NCI-H446 treated with DMSO at 0.1 percent for 48 hours (cell line): Measurements from ENCODE around the gene EFCC1.
"Not testable (repeated sequence)": the region's sequence is repeated elsewhere in the genome, so short reads cannot be mapped to it uniquely, and the experiment has no call there.

Experiments
- DNase-seq: peaks from one replicate; lab custom pipeline; 2025; lab: John Stamatoyannopoulos, UW

Gene EFCC1

DNA sequence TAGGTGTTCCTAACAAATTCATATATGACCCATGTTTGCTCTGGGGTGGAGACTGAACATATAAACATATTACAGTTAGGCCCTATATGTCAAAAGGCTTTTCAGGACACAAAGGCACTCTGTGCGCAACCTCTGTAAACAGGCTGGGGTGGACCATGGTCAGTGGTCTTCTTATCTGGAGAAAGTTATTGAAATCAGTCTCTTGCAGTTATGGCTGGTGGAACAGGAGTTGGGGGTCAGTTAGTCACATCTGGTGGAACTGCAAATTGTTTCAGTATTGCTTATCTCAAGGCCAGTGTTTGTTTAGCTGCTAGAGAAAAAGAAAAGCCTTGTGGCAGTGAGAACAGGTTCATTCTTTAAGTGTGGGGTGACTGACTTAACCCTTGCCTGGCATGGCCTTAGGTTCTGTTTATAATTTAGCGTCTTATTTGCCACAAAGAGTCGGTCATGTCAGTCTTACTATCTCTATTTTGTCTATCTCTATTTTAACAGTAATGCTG is 53.6 kb downstream of the EFCC1 start:
- no peak for DNase-seq

DNA sequence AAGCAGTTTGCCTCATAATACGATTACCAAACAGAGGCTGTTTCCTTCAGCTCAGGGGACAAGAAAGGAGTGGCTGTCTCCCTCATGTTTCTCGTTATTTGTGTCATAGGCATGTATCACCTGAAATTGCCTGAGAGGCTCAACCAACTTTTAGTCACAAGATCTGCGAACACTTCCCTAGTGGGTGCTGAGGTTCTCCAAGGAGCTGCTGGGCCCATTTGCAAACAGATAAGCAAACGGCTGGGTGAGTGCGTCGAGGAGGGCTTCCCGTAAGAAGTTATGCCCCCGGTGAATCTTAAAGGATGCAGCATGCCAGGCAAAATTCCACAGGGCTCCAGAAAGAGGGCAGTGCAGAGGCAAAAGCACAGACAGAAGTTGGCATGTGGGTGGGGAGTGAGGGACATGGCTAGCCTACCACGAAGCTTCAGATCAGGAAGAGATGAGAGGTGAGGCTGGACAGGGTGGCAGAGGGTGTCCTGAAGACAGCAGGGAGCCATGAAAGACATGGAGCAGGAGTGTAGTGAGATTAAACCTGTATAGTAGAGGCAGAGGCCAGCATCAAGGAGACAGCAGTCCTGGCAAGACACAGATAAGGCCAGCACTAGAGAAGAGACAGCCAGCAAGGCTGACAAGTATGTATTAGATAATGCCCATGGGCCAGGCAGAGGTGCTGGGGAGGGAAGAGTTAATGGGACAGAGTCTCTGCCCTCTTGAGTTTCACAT is 55.5 kb downstream of the EFCC1 start:
- DNase-seq, result no peak

DNA sequence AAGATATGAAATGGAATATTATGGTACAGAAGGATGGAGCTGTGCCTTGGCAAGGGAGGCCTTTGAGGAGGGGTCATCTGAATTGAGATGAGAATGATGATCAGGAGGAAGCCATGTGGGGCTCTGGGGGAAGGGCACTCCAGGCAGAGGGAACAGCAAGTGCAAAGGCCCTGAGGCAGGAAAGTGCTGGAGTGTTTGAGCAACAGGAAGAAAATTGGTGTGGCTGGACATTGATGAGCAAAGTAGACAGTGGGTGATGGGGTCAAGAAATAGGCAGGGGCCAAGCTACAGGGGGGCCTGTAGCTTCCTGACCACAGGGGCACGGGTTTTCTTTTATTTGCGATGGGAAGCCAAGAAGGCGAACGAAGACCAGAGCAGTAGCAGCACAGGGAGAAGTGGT is 56.1 kb downstream of the EFCC1 start:
- DNase-seq, result no peak

DNA sequence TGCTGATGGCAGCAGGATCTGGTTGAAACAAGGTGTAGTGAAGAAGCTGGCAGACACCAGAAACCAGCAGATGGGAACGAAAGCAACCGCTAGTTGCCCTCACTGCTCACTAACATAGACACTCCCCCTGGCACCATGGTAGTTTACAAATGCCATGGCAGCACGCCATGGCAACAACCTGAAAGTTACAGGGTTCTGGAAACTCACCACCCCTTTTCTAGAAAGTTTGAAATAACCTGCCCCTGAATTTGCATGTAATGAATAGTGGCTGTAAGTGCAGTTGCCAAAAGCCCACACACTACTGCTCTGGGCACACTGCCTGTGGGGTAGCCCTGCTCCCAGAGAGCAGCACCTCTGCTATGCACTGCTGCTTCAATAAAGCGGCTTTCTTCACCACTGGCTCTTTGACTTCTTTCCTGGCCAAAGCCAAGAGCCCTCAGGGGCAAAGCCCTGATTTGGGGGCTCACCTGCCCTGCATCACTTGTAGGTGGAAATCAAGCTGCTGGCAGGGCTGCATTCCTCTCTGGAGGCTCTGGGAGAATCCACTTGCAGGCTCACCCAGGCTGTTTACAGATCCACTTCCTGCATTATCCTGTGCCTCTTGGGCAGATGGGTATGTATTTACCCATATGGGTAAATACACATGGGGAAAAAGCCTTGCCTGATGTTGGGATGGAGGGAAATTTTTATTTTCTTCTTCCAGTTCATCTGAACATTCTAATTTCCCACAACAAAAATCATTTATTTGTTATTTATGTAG is 57.5 kb downstream of the EFCC1 start:
- DNase-seq, result no peak

DNA sequence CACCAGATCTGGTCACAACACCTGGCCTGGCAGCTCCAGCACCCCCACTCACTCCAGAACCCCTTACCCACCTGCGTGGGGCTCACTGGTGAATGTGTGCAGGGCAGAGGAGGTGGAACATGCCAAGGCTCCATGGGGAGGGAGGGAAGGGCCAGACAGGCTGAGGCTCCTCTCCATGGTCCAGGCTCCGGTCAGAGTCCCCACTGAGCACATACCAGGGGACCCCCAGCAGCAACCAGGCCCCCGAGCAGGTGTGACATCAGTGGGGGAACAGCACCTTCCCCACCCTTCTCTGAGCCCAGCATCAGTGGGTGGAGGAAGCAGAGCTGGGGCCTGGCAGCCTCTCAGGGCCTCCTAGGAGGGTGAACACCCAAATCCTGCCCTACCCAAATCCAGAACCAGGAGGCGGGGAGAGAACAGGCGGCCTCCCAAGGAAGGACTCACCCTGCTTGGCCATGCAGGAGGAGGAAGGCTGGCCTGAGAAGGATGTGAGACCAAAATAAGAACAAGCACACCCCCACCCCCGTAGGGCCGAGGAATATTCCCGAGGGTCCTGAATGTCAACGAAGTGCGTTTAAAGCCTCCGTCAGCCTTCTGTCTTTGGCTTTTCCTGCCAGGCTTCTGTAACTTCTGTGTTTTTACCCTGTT is 58.3 kb downstream of the EFCC1 start:
- DNase-seq, result no peak

DNA sequence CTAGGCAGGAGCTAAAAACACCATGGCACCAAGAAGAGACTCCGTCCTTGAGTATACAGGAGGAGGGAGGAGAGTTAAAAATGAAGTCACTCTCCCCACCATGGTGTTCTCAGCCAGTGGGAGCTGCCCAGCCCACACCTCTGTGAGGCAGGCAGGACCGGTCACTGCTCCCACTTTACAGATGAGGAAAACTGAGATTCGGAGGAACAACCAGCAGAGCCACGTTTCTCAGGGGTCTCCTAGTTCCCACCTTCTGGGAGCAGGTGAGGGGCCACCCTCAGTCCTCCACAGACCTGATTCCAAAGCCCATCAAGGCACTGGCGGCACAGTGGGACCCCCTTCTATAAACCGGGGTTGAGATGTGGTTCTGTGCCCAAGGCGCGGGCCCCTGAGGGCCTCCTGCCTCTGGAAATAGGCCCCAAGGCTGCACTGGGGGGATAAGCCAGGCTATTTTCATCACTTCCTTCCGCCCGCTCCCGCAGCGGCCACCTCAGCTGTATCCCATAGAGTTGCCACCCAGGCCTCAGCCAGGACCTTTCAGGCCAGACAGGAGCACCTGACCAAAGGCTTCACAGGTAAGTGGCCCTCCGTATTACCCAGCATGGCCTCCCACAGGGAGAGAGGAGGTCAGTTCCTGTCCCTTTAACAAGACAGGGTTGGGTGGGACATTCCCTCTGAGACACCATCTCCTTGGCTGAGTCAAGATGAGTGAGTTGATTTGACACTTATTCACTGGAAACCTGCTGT is 59.3 kb downstream of the EFCC1 start, which contains the start of gene GP9:
GP9 (plus strand) TSS at position 504 of the 747 bp plus-strand sequence. CDS start 961 bp downstream, outside the sequence.
- DNase-seq, result no peak

DNA sequence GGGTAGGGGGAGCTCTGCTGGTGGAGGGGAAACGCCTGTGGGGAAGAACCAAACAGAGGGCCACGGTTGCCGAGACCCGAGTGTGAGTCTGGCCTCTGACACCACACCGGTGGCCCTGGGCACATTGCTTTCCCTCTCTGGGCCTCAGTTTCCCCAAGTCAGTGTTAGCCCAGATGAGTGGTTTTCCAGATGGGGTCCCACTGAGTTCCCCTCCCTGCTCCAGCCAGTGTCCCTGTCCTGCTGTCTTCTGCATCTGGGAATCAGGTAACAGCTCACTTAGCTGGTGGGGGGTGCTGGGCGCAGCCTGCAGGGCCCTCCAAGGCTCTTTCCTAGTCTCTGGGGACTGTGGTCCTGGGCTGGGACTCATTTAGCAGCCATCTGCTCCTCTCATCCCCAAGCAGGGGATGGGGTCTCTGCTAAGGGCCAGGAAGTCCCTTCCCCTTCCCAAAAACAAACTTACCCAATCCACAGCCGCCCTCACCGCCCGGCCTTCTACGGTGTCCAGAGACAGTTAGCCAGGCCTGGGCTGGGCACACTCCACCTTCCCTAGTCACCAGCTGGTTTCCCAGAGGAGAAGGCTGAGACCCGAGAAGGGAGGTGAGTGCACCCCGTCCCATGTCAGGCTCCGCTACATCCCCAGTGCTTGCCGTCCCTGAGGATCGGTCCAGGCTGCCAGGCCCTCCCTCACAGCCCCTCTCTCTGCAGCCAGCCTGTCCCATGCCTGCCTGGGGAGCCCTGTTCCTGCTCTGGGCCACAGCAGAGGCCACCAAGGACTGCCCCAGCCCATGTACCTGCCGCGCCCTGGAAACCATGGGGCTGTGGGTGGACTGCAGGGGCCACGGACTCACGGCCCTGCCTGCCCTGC is 60.2 kb downstream of the EFCC1 start:
- no peak for DNase-seq

DNA sequence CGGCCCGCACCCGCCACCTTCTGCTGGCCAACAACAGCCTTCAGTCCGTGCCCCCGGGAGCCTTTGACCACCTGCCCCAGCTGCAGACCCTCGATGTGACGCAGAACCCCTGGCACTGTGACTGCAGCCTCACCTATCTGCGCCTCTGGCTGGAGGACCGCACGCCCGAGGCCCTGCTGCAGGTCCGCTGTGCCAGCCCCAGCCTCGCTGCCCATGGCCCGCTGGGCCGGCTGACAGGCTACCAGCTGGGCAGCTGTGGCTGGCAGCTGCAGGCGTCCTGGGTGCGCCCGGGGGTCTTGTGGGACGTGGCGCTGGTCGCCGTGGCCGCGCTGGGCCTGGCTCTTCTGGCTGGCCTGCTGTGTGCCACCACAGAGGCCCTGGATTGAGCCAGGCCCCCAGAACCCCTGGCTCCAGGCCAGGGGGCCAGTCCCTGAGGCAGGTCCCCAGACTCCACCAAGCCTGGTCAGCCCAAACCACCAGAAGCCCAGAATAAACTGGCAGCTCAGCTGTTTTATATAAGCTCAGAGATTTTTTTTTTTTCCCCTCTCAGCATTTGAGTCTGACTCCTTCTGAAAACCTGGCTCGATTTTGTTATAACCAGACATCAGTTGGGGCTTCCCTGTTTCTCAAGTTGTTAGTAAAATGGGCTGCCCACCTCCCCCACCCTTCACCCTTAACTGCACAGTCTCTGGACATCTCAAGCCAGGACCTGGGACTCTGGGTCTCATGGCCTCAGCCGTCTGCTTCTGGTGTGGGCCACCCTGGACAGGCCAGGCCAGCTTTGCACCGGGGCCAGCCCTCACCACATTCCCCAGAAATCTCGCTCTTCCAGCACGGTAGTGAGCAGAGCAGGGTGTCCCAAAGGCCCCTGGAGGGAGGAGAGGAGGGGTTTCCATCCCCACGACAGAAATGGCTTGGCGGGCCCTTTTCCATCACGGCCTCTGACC is 61.1 kb downstream of the EFCC1 start:
- no peak for DNase-seq

DNA sequence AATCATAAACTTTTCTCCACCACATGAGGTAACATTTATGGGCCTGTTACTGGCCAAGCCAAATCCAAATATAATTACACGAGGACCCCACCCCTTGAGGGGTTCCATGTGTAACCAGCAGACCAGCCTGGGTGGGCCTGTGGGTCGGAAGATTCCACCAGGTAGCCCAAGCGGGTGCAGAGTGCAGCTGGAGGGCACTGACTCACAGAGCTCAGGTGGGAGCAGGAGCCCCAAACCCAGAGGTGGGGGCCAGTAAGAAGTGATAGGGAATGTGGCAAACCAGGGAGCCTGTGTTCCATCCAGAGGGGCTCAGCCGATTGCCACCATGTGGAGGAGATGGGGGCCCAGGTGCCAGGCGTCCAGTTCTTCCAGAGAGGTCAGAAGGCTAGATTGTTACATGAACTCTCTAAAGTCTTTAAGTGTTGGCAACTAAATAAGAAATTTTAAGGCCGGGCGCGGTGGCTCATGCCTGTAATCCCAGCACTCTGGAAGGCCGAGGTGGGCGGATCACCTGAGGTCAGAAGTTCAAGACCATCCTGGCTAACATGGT is 62.1 kb downstream of the EFCC1 start:
- DNase-seq, result no peak

DNA sequence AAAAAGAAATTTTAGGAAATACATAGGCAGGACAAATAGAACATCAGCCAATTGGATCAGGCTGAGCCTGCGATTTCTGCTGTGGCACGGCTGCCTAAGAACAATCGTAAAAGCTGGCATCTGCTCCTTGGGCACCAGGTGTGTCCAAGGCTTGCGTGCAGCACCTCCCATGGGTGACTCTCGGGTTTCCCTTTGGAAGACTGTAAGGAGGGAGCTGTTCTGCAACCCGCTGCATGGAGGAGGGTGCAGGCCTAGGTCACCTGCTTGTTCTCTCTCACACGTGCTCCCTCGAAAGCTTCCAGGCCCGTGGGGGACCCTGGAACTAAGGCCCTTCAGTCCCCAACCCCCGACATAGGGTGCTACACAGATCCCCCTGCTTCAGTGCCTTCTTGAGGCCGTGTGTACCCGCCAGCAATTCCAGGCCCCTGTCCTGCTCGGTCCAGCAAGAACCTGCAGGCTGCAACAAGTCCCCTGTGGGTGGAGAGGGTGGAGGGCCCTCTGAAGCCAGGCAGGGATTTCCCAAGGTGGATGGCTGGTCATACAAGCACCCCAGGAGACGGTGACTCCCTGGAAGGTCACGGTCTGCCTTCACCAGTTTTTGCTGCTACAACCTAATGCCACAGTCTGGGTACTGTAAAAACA is 62.9 kb downstream of the EFCC1 start:
- DNase-seq, result no peak

DNA sequence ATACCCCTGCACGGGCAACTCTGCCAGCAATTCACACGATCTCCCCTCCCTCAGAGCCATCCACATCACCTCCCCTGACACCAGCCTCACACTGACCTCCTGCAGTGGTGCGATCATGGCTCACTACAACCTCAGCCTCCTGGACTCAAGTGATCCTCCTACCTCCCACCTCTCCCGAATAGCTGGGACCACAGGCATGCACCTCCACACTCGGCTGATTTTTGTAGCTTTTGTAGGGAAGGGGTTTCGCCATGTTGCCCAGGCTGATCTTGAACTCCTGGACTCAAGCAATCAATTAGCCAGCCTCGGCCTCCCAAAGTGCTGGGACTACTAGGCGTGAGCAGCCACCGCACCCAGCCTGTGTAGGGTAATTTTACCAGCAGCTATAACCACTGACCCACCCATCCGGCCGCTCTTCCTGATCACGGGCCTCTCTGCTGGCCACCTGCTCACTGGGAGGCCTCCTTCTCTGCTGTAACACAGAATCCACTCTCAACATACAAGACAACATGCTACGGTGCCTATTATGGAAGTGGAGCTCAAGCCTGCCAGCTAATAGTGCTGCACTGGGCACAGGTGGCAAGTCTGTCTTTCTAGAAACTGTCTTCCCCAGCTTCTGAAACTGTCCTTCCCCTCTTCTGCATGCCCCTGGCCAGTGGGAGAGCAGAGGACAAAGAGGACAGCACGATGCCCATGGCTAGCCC is 64.1 kb downstream of the EFCC1 start:
- no peak for DNase-seq

DNA sequence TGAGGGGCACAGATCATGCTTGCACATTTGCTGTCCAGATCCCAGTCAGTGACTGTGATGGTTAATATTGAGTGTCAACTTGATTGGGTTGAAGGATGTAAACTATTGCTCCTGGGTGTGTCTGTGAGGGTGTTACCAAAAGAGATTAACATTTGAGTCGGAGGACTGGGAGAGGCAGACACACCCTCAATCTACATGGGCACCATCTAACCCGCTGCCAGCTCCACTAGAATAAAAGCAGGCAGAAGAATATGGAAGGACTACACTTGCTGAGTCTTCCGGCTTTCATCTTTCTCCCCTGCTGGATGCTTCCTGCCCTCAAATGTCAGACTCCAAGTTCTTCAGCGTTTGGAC is 64.6 kb downstream of the EFCC1 start:
- no peak for DNase-seq

DNA sequence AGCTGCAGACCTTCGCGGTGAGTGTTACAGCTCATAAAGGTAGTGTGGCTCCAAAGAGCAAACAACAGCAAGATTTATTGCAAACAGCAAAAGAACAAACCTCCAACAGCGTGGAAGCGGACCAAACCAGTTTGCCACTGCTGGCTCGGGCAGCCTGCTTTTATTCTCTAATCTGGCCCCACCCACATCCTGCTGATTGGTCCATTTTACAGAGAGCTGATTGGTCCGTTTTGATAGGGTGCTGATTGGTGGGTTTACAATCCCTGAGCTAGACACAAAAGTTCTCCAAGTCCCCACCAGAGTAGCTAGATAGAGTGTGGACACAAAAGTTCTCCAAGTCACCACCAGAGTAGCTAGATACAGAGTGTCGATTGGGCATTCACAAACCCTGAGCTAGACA is 66.6 kb downstream of the EFCC1 start:
- not testable (repeated sequence) for DNase-seq

DNA sequence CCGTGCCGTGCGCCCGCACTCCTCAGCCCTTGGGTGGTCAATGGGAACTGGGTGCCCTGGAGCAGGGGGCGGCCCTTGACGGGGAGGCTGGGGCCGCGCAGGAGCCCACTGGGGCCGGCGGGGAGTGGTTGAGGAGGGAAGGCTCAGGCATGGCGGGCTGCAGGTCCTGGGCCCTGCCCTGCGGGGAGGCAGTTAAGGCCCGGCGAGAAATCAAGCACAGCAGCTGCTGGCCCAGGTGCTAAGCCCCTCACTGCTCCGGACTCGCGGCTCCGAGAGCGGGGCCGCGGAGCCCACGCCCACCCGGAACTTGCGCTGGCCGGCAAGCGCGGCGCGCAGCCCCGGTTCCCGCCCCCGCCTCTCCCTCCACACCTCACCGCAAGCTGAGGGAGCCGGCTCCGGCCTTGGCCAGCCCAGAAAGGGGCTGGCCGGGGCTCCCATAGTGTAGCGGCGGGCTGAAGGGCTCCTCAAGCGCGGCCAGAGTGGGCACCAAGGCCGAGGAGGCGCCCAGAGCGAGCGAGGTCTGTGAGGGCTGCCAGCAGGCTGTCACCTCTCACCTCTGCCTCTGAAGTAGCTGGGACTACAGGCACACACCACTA is 67.3 kb downstream of the EFCC1 start:
- DNase-seq, result no peak

DNA sequence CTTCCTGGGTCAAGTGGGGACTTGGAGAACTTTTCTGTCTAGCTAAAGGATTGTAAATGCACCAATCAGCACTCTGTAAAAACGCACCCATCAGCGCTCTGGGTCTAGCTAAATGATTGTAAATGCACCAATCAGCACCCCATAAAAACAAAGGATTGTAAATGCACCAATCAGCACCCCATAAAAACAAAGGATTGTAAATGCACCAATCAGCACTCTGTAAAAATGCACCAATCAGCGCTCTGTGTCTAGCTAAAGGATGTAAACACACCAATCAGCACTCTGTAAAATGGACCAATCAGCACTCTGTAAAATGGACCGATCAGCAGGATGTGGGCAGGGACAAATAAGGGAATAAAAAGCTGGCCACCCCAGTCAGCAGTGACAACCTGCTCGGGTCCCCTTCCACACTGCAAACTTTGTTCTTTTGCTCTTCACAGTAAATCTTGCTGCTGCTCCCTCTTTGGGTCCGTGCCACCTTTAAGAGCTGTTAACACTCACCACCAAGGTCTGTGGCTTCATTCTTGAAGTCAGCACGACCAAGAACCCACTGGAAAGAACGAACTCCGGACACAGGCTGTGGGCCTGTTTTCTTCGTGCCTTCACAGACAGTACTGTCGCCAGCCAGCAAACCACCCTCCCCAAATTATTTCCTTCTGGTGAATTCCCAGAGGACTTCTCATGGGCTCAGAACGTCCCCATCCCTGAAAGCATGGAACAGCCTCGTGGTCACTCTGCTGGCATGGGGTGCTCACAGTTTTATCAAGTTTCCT is 68.4 kb downstream of the EFCC1 start:
- DNase-seq, result not testable (repeated sequence)

DNA sequence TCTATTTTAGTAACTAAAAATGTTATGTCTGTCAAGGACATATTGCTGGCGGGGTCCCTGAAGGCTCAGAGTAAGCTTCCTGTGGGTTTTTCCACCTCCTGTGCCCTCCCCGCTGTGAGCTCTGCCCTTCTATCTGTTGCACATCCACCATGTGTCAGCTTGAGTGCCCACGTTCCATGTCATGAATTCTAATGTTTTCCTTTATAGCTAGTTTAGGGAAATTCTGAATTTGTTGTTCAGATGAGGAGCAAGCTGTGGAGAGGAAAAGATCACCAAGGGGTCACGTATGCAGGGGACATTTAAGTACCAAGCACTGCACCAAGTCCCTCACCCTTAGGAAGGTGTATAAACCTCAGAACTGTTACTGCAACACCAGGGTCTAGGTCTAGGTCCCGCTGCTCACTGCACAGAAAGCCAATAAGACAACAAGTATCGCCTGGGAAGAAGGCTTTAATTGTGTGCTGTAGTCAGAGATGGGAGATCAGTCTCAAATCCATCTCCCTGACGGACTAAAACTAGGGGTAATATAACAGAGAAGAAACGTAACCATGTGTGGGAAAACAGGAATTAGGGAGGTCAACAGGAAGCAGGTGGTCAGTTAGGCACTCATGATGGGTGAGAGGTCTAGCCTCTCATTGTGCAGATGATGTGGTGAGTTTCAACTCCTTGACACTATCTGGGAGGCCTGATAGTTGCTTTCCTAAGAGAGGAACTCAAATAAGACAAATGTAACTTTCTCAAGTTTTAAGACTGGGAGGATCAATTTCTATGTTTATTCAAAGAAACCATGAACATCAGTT is 69.2 kb downstream of the EFCC1 start:
- no peak for DNase-seq

DNA sequence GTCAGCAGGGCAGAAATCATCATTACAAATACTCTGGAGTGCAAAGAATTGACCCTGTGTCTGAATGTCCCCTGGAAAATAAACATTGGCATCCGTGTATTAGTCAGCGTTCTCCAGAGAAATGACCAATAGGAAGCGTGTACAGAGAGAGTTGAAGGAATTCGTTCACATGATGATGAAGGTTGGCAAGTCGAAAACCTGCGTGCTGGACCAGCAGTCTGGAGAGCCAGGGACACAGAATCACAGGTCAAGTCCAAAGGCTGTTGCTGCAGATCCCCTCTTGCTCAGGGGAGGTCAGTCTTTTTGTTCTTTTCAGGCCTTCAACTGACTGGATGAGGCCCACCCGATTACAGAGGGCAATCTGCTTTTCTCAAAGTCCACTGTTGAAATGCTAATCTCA is 76.1 kb downstream of the EFCC1 start:
- no peak for DNase-seq
